Upper lobe of left lung (tissue), 6 donors: Measurements from ENCODE around the gene PTEN. TPM values are rescaled to one million over a fixed set of nuclear protein-coding genes. Genes with fewer than 3 reads are reported as not detected.

Experiments
- ATAC-seq, 2 donors: fragments of 200-7000 bp; cut with Tn5 transposase; one replicate each; pipeline ENCODE4 v1.9.1; 2022; ENCODE audit warnings: mild to moderate bottlenecking in 2 of 2, moderate library complexity in 2 of 2; ENCODE audit not compliant: low FRiP score in 2 of 2
- DNase-seq, 2 donors: peaks; one replicate each; pipeline ENCODE4 v3.0.0-alpha.2; 2019 to 2020
- H3K27ac ChIP-seq, 4 donors: fragments of 200-600 bp; sonication (generic); one replicate each; pipeline ENCODE4 v1.5.1; 2016 to 2019
- H3K27me3 ChIP-seq, 4 donors: fragments of 200-600 bp; sonication (generic); one replicate each; pipeline ENCODE4 v1.5.1; 2017 to 2019
- H3K36me3 ChIP-seq, 4 donors: fragments of 200-600 bp; sonication (generic); one replicate each; pipeline ENCODE4 v1.5.1; 2016 to 2019
- H3K4me1 ChIP-seq, 4 donors: fragments of 200-600 bp; sonication (generic); one replicate each; pipeline ENCODE4 v1.5.1; 2018 to 2019
- H3K4me3 ChIP-seq, 4 donors: fragments of 200-600 bp; sonication (generic); one replicate each; pipeline ENCODE4 v1.5.1; 2017 to 2019; ENCODE audit warnings: mild to moderate bottlenecking in 2 of 4, moderate library complexity in 1 of 4
- H3K9me3 ChIP-seq, 4 donors: fragments of 200-600 bp; sonication (generic); one replicate each; pipeline ENCODE4 v1.5.1; 2018 to 2019
- CTCF ChIP-seq, 6 experiments: fragments of 450-650 bp in 4 of 6; fragments of 200-600 bp in 2 of 6; sonication (generic) in 2 of 6; IDR thresholded peaks; one replicate each; pipeline ENCODE4 v1.5.1; 2016 to 2019; ENCODE audit warnings: antibody characterized with exemption in 6 of 6
- EP300 ChIP-seq, 4 donors: sonication (generic); formaldehyde crosslinking; IDR thresholded peaks; one replicate each; pipeline ENCODE4 v1.5.1; 2017; ENCODE audit warnings: antibody characterized with exemption in 4 of 4, control low read depth in 2 of 4
- POLR2A ChIP-seq, 4 donors: fragments of 450-650 bp; IDR thresholded peaks; one replicate each; pipeline ENCODE4 v1.5.1; 2016 to 2017; ENCODE audit warnings: antibody characterized with exemption in 4 of 4, mild to moderate bottlenecking in 2 of 4
- POLR2AphosphoS5 ChIP-seq, 2 donors: sonication (generic); formaldehyde crosslinking; IDR thresholded peaks; one replicate each; pipeline ENCODE4 v1.5.1; 2017; ENCODE audit warnings: antibody characterized with exemption in 2 of 2
- WGBS, 2 donors: methylation state at CpG; one replicate each; pipeline ENCODE4 v1.1.5; 2017 to 2018; 5-methylcytosine and 5-hydroxymethylcytosine counted together
- total RNA-seq, 6 donors: library from RNA; depleted of rRNA in 4 of 6; stranded (reverse); fragments of >200 nt in 4 of 6; gene quantifications; one replicate each; pipeline versions ENCODE4 v1.1.0 to v1.2.1, GENCODE V29; 2016 to 2021
- donor health status: DM: no; HTN: no; CAD: no; lungs with moderate emphysema.
- donor health status: DM: no; HTN: yes; CAD: no; lungs with severe emphysema.

Gene PTEN
- total RNA-seq, result 100 to 1,000 TPM in 3 of 6 donors, 10 to 100 TPM in 3; 63.3 to 177 (median 99.0) TPM

DNA sequence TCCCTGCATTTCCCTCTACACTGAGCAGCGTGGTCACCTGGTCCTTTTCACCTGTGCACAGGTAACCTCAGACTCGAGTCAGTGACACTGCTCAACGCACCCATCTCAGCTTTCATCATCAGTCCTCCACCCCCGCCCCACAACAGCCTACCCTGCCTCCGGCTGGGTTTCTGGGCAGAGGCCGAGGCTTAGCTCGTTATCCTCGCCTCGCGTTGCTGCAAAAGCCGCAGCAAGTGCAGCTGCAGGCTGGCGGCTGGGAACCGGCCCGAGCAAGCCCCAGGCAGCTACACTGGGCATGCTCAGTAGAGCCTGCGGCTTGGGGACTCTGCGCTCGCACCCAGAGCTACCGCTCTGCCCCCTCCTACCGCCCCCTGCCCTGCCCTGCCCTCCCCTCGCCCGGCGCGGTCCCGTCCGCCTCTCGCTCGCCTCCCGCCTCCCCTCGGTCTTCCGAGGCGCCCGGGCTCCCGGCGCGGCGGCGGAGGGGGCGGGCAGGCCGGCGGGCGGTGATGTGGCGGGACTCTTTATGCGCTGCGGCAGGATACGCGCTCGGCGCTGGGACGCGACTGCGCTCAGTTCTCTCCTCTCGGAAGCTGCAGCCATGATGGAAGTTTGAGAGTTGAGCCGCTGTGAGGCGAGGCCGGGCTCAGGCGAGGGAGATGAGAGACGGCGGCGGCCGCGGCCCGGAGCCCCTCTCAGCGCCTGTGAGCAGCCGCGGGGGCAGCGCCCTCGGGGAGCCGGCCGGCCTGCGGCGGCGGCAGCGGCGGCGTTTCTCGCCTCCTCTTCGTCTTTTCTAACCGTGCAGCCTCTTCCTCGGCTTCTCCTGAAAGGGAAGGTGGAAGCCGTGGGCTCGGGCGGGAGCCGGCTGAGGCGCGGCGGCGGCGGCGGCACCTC, at the start of gene PTEN, which contains the start of gene KLLN:
PTEN (plus strand) TSS at position 573 of the 891 bp plus-strand sequence. CDS start 845 bp downstream, outside the sequence.
KLLN (minus strand) TSS at position 481 of the 891 bp plus-strand sequence. CDS start 1,046 bp downstream, outside the sequence.
- Histone ChIP-seq H3K9me3 (no peaks in the 10 kb centered on the region), H3K4me3 (peak within 1 kb of the TSS; percentile 68 to 97 (median 80)), H3K36me3 (no peaks in the 10 kb centered on the region), H3K27ac (peak within 1 kb of the TSS; percentile 97 to 100 (median 98)), H3K27me3 (no peaks in the 10 kb centered on the region), H3K4me1 (peaks cover 0 to 20% (median 17%) of the 10 kb centered on the region in 4 donors)
- peak; percentile 87 to 88 for ATAC-seq
- peak; percentile 92 to 97 for DNase-seq
- WGBS, 2 donors, result 0 to 1% methylated on average over 47 of the region's 89 CpGs
- TF ChIP-seq EP300 (IDR thresholded peaks at IDR 0.05) (peak in 1 of 4 donors; percentile 74), CTCF (IDR thresholded peaks at IDR 0.05) (no peak), POLR2A (IDR thresholded peaks at IDR 0.05) (peak in 3 of 4 donors; percentile 80 to 97 (median 86)), POLR2AphosphoS5 (IDR thresholded peaks at IDR 0.05) (peak; percentile 93 to 97)

- peak overlapping the region in 1 of 4 donors; percentile 75 for H3K4me3 ChIP-seq
- no peak overlapping the region for H3K27ac ChIP-seq
- no peaks in the 10 kb centered on the region for H3K27me3 ChIP-seq
- no peaks in the 10 kb centered on the region for H3K9me3 ChIP-seq
- peaks cover 5 to 28% (median 22%) of the 10 kb centered on the region in 4 donors for H3K4me1 ChIP-seq
- 69 to 72% methylated on average over 9 of the region's 9 CpGs for WGBS, 2 donors
- DNase-seq (no peak), ATAC-seq (no peak)
- H3K36me3 ChIP-seq, result peaks cover 0 to 18% (median 2%) of the 10 kb centered on the region in 4 donors
- TF ChIP-seq CTCF (IDR thresholded peaks at IDR 0.05) (peak in 2 of 6 experiments; percentile 7 to 9), EP300 (IDR thresholded peaks at IDR 0.05) (no peak)
Measured at GRCh38 chr10:87816163-87816897, 47.1 kb upstream of the PTEN start.

GRCh38 chr10:87816898-87817608, 46.4 kb upstream of the PTEN start:
- 21 to 25% methylated on average over 10 of the region's 10 CpGs for WGBS, 2 donors
- DNase-seq, result no peak

More at GRCh38 chr10:87816898-87817608, 46.4 kb upstream of the PTEN start:
- Histone ChIP-seq H3K4me3 (peak overlapping the region; percentile 40 to 89 (median 67)), H3K27me3 (no peaks in the 10 kb centered on the region), H3K27ac (peak overlapping the region; percentile 86 to 90 (median 90)), H3K36me3 (peaks cover 0 to 12% (median 2%) of the 10 kb centered on the region in 4 donors), H3K4me1 (peaks cover 5 to 28% (median 22%) of the 10 kb centered on the region in 4 donors), H3K9me3 (no peaks in the 10 kb centered on the region)
- no peak for ATAC-seq
- TF ChIP-seq CTCF (IDR thresholded peaks at IDR 0.05) (no peak), EP300 (IDR thresholded peaks at IDR 0.05) (no peak), POLR2AphosphoS5 (IDR thresholded peaks at IDR 0.05) (no peak), POLR2A (IDR thresholded peaks at IDR 0.05) (no peak)
